H1 (cell line): ENCODE results near the gene WDR31. TPM values are rescaled to one million over a fixed set of nuclear protein-coding genes. Genes with fewer than 3 reads are reported as not detected.

Source experiments
- CTCF ChIA-PET: fragments of 300-600 bp; sonication (Branson Sonifier 250); formaldehyde crosslinking; loops from one replicate; lab custom pipeline; 2021; ENCODE audit not compliant: partially characterized antibody; lab: Charles Lee
- POLR2A ChIA-PET: fragments of 300-600 bp; sonication (Branson Sonifier 250); formaldehyde crosslinking; loops from one replicate; lab custom pipeline; 2021; ENCODE audit warnings: inconsistent platforms; ENCODE audit not compliant: partially characterized antibody; lab: Charles Lee
- DNase-seq, 2 experiments: peaks; one replicate each; pipeline versions ENCODE4 v3.0.0 to v3.0.0-alpha.2; 2010 to 2022; ENCODE audit warnings: low spot score in 2 of 2, low read depth in 1 of 2, mixed read lengths in 1 of 2
- FAIRE-seq: peaks from 2 replicates; lab custom pipeline; 2011; peaks lifted over from hg19 to GRCh38; lab: Jason Lieb, UNC
- H2AFZ ChIP-seq: 2 replicates; pipeline ENCODE4 v1.8.1; 2012; ENCODE audit warnings: low read length, inconsistent platforms
- H2AK5ac ChIP-seq: 2 replicates; pipeline ENCODE4 v1.6.1; 2013; ENCODE audit warnings: low read depth, low read length
- H2BK120ac ChIP-seq: replicated peaks from 2 replicates; pipeline ENCODE3; 2013; ENCODE audit warnings: low read depth, low read length, inconsistent platforms
- H2BK12ac ChIP-seq: 2 replicates; pipeline ENCODE4 v1.6.1; 2013; ENCODE audit warnings: low read depth, low read length
- H2BK15ac ChIP-seq: 2 replicates; pipeline ENCODE4 v1.6.1; 2013; ENCODE audit warnings: low read length
- H2BK20ac ChIP-seq: 2 replicates; pipeline ENCODE4 v1.6.1; 2013; ENCODE audit warnings: low read length
- H2BK5ac ChIP-seq: 2 replicates; pipeline ENCODE4 v1.6.1; 2013; ENCODE audit warnings: low read depth, low read length
- H3K14ac ChIP-seq: 2 replicates; pipeline ENCODE4 v1.6.1; 2013; ENCODE audit warnings: inconsistent platforms; ENCODE audit not compliant: insufficient read length
- H3K18ac ChIP-seq: 2 replicates; pipeline ENCODE4 v1.6.1; 2013; ENCODE audit warnings: low read length; ENCODE audit errors: extremely low read depth
- H3K23ac ChIP-seq: 2 replicates; pipeline ENCODE4 v1.6.1; 2013; ENCODE audit warnings: inconsistent platforms; ENCODE audit not compliant: insufficient read length
- H3K23me2 ChIP-seq: 2 replicates; pipeline ENCODE4 v1.6.1; 2013; ENCODE audit warnings: low read depth, low read length
- H3K27ac ChIP-seq: 2 replicates; pipeline ENCODE4 v1.6.1; 2011; ENCODE audit warnings: low read depth, low read length, inconsistent platforms
- H3K27me3 ChIP-seq, 4 experiments: replicated peaks in 1 of 4; 1 replicate in 1 of 4; 2 replicates in 3 of 4; pipeline versions ENCODE4 v1.6.1 to v1.8.1; 2011 to 2013; ENCODE audit warnings: low read length in 3 of 4, mild to moderate bottlenecking in 3 of 4, inconsistent platforms in 2 of 4, mixed read lengths in 2 of 4, moderate library complexity in 1 of 4; ENCODE audit not compliant: control insufficient read depth in 3 of 4, insufficient read depth in 3 of 4; ENCODE audit errors: extremely low read depth in 1 of 4
- H3K36me3 ChIP-seq, 4 experiments: 2 replicates each; pipeline versions ENCODE4 v1.6.1 to v1.8.1; 2011 to 2013; ENCODE audit warnings: mild to moderate bottlenecking in 4 of 4, low read length in 3 of 4, moderate library complexity in 2 of 4, control low read depth in 1 of 4, inconsistent platforms in 1 of 4; ENCODE audit not compliant: insufficient read depth in 4 of 4, control insufficient read depth in 2 of 4
- H3K4ac ChIP-seq: replicated peaks from 2 replicates; pipeline ENCODE3; 2013; ENCODE audit warnings: low read length, low read depth, mixed read lengths, inconsistent platforms; ENCODE audit not compliant: insufficient read length
- H3K4me1 ChIP-seq, 4 experiments: replicated peaks in 1 of 4; 1 replicate in 1 of 4; 2 replicates in 3 of 4; pipeline versions ENCODE4 v1.6.1 to v1.8.1; 2011 to 2013; ENCODE audit warnings: low read length in 3 of 4, inconsistent platforms in 2 of 4, mixed read lengths in 1 of 4; ENCODE audit not compliant: insufficient read depth in 4 of 4, control insufficient read depth in 3 of 4
- H3K4me2 ChIP-seq, 2 experiments: 2 replicates each; pipeline versions ENCODE4 v1.6.1 to v1.8.1; 2011 to 2013; ENCODE audit warnings: low read depth in 2 of 2, low read length in 2 of 2, control low read depth in 1 of 2, inconsistent platforms in 1 of 2, mild to moderate bottlenecking in 1 of 2; ENCODE audit not compliant: insufficient read depth in 1 of 2
- H3K4me3 ChIP-seq, 4 experiments: fragments of 200-600, 300-600 bp in 1 of 4; sonication (generic), shearing (Covaris generic), sonication (Bioruptor Twin) in 1 of 4; 2 replicates each; pipeline versions ENCODE4 v1.5.1 to v1.8.1; 2011 to 2016; ENCODE audit warnings: low read length in 4 of 4, low read depth in 3 of 4, control low read depth in 2 of 4, inconsistent platforms in 2 of 4, mild to moderate bottlenecking in 2 of 4, mixed read lengths in 1 of 4, moderate library complexity in 1 of 4; ENCODE audit not compliant: insufficient read depth in 2 of 4; ENCODE audit errors: extremely low read depth in 1 of 4
- H3K56ac ChIP-seq: replicated peaks from 2 replicates; pipeline ENCODE3; 2013; ENCODE audit warnings: low read depth, mild to moderate bottlenecking, mixed read lengths, low read length, inconsistent platforms; ENCODE audit not compliant: insufficient read length
- H3K79me1 ChIP-seq: 2 replicates; pipeline ENCODE4 v1.6.1; 2013; ENCODE audit warnings: low read depth, low read length, control low read depth
- H3K79me2 ChIP-seq, 2 experiments: 2 replicates each; pipeline versions ENCODE4 v1.6.1 to v1.8.1; 2012 to 2013; ENCODE audit warnings: low read length in 2 of 2, mild to moderate bottlenecking in 2 of 2, inconsistent platforms in 1 of 2; ENCODE audit not compliant: insufficient read depth in 2 of 2, control insufficient read depth in 1 of 2
- H3K9ac ChIP-seq, 4 experiments: replicated peaks in 1 of 4; 1 replicate in 1 of 4; 2 replicates in 3 of 4; pipeline versions ENCODE4 v1.6.1 to v1.8.1; 2011 to 2013; ENCODE audit warnings: low read depth in 3 of 4, low read length in 3 of 4, control low read depth in 2 of 4, mild to moderate bottlenecking in 2 of 4, moderate library complexity in 2 of 4, inconsistent platforms in 1 of 4; ENCODE audit errors: extremely low read depth in 1 of 4
- H3K9me3 ChIP-seq, 2 experiments: 2 replicates each; pipeline versions ENCODE4 v1.6.1 to v1.8.1; 2012 to 2013; ENCODE audit warnings: mild to moderate bottlenecking in 2 of 2, moderate library complexity in 2 of 2, control low read depth in 1 of 2, inconsistent platforms in 1 of 2, low read depth in 1 of 2, low read length in 1 of 2, mixed read lengths in 1 of 2; ENCODE audit not compliant: insufficient read depth in 2 of 2
- H4K20me1 ChIP-seq, 2 experiments: replicated peaks in 1 of 2; 2 replicates each; pipeline versions ENCODE3 to v1.8.1; 2011 to 2013; ENCODE audit warnings: inconsistent platforms in 2 of 2, low read length in 2 of 2, mild to moderate bottlenecking in 1 of 2; ENCODE audit not compliant: insufficient read depth in 2 of 2, control insufficient read depth in 1 of 2
- H4K5ac ChIP-seq: 2 replicates; pipeline ENCODE4 v1.6.1; 2013; ENCODE audit warnings: low read length, low read depth, mixed read lengths, inconsistent platforms; ENCODE audit not compliant: insufficient read length
- H4K8ac ChIP-seq: 2 replicates; pipeline ENCODE4 v1.8.0; 2013; ENCODE audit warnings: mild to moderate bottlenecking, moderate library complexity, low read length, inconsistent platforms; ENCODE audit not compliant: insufficient read depth; ENCODE audit errors: extremely low read depth
- H4K91ac ChIP-seq: replicated peaks from 2 replicates; pipeline ENCODE3; 2013; ENCODE audit warnings: low read length, mixed read lengths, inconsistent platforms; ENCODE audit not compliant: insufficient read length
- BCL11A ChIP-seq, 2 experiments: IDR thresholded peaks; one replicate each; pipeline ENCODE4 v1.6.1; 2011; ENCODE audit warnings: low read depth in 2 of 2, low read length in 2 of 2, mild to moderate bottlenecking in 2 of 2
- CBX5 ChIP-seq: fragments of 300-800, 300-1000 bp; sonication (generic); IDR thresholded peaks from 2 replicates; pipeline ENCODE4 v1.7.1; 2016; ENCODE audit warnings: antibody characterized with exemption, low read length, low read depth
- CTCF ChIP-seq, 3 experiments: IDR thresholded peaks; 1 replicate in 2 of 3; 2 replicates in 1 of 3; pipeline versions ENCODE4 v1.5.1 to v1.6.1; 2011; ENCODE audit warnings: low read length in 3 of 3, mild to moderate bottlenecking in 3 of 3, inconsistent platforms in 2 of 3, low read depth in 1 of 3, moderate library complexity in 1 of 3; ENCODE audit not compliant: insufficient read depth in 1 of 3; ENCODE audit errors: control extremely low read depth in 1 of 3
- EGR1 ChIP-seq: IDR thresholded peaks from 2 replicates; pipeline ENCODE4 v1.6.1; 2011; ENCODE audit warnings: low read depth, low read length, borderline replicate concordance
- RBBP5 ChIP-seq: IDR thresholded peaks from 2 replicates; pipeline ENCODE4 v1.7.1; 2012; ENCODE audit warnings: low read depth, mild to moderate bottlenecking, inconsistent platforms, low read length, moderate library complexity, borderline replicate concordance
- RFX5 ChIP-seq: IDR thresholded peaks from 2 replicates; pipeline ENCODE4 v1.6.1; 2011; ENCODE audit warnings: low read depth, low read length, improper control_type of control experiment, borderline replicate concordance
- SAP30 ChIP-seq: fragments of 300-600 bp; sonication (generic); IDR thresholded peaks from 2 replicates; pipeline ENCODE4 v1.7.1; 2012; ENCODE audit warnings: low read length, moderate library complexity, mild to moderate bottlenecking, inconsistent platforms; ENCODE audit not compliant: insufficient read depth, insufficient replicate concordance
- SP2 ChIP-seq: IDR thresholded peaks from 2 replicates; pipeline ENCODE4 v1.6.1; 2012; ENCODE audit warnings: mild to moderate bottlenecking, low read length, inconsistent platforms
- WGBS, 2 experiments: shearing (Covaris generic) in 1 of 2; methylation state at CpG; one replicate each; pipeline versions ENCODE4 v1.1.6 to v1.1.7; 2013 to 2015; ENCODE audit warnings: low lambda C conversion rate in 2 of 2, mixed read lengths in 2 of 2, inconsistent platforms in 1 of 2, low coverage in 1 of 2, missing lambda C conversion rate in 1 of 2; ENCODE audit not compliant: insufficient replicate concordance in 2 of 2, insufficient coverage in 1 of 2, insufficient read length in 1 of 2; ENCODE audit errors: extremely low coverage in 1 of 2, missing lambda C conversion rate in 1 of 2; 5-methylcytosine and 5-hydroxymethylcytosine counted together
- polyA plus RNA-seq, 7 experiments: library from polyadenylated mRNA; depleted of rRNA in 3 of 7; stranded (reverse) in 5 of 7; unstranded in 2 of 7; fragments of >200 nt in 5 of 7; fragments of 200-250 nt in 2 of 7; gene quantifications; 1 replicate in 5 of 7; 2 replicates in 1 of 7; 4 replicates in 1 of 7; pipeline versions ENCODE4 v1.2.1 to v1.2.3, GENCODE V29; 2011 to 2013; ENCODE audit warnings: missing spikeins in 2 of 7, mixed read lengths in 2 of 7
- total RNA-seq: library from RNA; stranded (reverse); fragmentation: NEBNext Ultra II Directional; extraction: Animal tissue kit (Norgen Biotek cat#: 25700); gene quantifications from 2 replicates; pipeline ENCODE4 v1.2.1, GENCODE V29; 2021

WDR31 gene
- total and polyA plus RNA-seq, 2 of the 8 experiments (the other 6 are each of a cell fraction or from before 2014, with no cell fraction given), result 0.27 to 0.28 TPM

GRCh38 chr9:113331780-113332179, 8.3 kb downstream of the WDR31 start:
- Histone ChIP-seq H3K4me3 (no peak overlapping the region), H2BK15ac (no peak overlapping the region), H3K4me1 (no peaks in the 10 kb centered on the region), H2AFZ (no peak overlapping the region), H3K14ac (no peak overlapping the region), H4K8ac (no peak overlapping the region), H3K23ac (no peak overlapping the region), H3K18ac (no peak overlapping the region), H3K9me3 (no peaks in the 10 kb centered on the region), H3K56ac (no peak overlapping the region), H2BK20ac (no peak overlapping the region), H2BK120ac (no peak overlapping the region), H4K20me1 (no peaks in the 10 kb centered on the region), H2BK5ac (no peak overlapping the region), H3K27me3 (no peaks in the 10 kb centered on the region), H3K23me2 (no peaks in the 10 kb centered on the region), H3K4ac (no peak overlapping the region), H3K9ac (no peak overlapping the region), H3K36me3 (no peaks in the 10 kb centered on the region), H3K27ac (no peak overlapping the region), H4K91ac (no peak overlapping the region), H2AK5ac (no peak overlapping the region), H3K79me1 (no peaks in the 10 kb centered on the region), H3K4me2 (no peak overlapping the region), H3K79me2 (no peaks in the 10 kb centered on the region), H2BK12ac (no peak overlapping the region), H4K5ac (no peak overlapping the region)
- CTCF ChIA-PET, result interaction anchor here (0.9 to 2.7 kb wide), 2 partner anchors 18 to 22 kb away, joined by 3 to 9 read pairs; no protein-coding TSS in a partner anchor
- FAIRE-seq (no peak), DNase-seq (no peak)
- WGBS, 2 experiments, result 81% methylated on average over 4 of the region's 4 CpGs; no CpG with 5 or more reads in 1 of the 2 experiments
- POLR2A ChIA-PET, result interaction anchor here (1.3 kb wide), 1 partner anchor 8 kb away, joined by 4 read pairs; the partner anchor contains the start of gene WDR31
- TF ChIP-seq CBX5 (no peak), EGR1 (no peak), RFX5 (no peak), SAP30 (no peak), RBBP5 (no peak), BCL11A (IDR thresholded peaks at IDR 0.05; ENCODE audit: low read depth in 2 of 2, low read length in 2 of 2) (no peak), CTCF (IDR thresholded peaks at IDR 0.05; ENCODE audit: control extremely low read depth in 1 of 3, insufficient read depth in 1 of 3, low read depth in 1 of 3, low read length in 3 of 3) (no peak), SP2 (no peak)
